GM10266 (cell line): ENCODE measurements around the gene C9orf85.

Experiments
- DNase-seq: peaks from one replicate; pipeline ENCODE4 v3.0.0; 2012; ENCODE audit errors: extremely low spot score
- TF ChIP-seq, protein P1 (sequence below): IDR thresholded peaks from 2 replicates; pipeline ENCODE4 v1.5.1; 2012; ENCODE audit warnings: mild to moderate bottlenecking, low read depth; ENCODE audit not compliant: control insufficient read depth, insufficient read depth; ENCODE audit errors: missing control alignments

The C9orf85 gene

DNA sequence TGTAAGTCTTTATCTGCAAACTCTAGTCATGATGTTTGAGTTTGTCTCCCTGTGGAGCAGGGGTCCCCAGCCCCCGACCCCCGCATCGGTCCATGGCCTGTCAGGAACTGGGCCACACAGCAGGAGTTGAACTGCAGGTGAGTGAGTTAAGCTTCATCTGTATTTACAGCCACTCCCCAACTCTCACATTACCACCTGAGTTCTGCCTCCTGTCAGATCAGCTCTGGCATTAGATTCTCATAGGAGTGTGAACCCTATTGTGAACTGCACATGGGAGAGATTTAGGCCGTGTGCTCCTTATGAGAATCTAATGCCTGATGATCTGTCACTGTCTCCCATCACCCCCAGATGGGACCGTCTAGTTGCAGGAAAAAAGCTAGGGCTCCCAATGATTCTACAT, 7.0 kb downstream of the C9orf85 start:
- TF ChIP-seq, protein P1, sequence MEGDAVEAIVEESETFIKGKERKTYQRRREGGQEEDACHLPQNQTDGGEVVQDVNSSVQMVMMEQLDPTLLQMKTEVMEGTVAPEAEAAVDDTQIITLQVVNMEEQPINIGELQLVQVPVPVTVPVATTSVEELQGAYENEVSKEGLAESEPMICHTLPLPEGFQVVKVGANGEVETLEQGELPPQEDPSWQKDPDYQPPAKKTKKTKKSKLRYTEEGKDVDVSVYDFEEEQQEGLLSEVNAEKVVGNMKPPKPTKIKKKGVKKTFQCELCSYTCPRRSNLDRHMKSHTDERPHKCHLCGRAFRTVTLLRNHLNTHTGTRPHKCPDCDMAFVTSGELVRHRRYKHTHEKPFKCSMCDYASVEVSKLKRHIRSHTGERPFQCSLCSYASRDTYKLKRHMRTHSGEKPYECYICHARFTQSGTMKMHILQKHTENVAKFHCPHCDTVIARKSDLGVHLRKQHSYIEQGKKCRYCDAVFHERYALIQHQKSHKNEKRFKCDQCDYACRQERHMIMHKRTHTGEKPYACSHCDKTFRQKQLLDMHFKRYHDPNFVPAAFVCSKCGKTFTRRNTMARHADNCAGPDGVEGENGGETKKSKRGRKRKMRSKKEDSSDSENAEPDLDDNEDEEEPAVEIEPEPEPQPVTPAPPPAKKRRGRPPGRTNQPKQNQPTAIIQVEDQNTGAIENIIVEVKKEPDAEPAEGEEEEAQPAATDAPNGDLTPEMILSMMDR: no peak
- DNase-seq: no peak

DNA sequence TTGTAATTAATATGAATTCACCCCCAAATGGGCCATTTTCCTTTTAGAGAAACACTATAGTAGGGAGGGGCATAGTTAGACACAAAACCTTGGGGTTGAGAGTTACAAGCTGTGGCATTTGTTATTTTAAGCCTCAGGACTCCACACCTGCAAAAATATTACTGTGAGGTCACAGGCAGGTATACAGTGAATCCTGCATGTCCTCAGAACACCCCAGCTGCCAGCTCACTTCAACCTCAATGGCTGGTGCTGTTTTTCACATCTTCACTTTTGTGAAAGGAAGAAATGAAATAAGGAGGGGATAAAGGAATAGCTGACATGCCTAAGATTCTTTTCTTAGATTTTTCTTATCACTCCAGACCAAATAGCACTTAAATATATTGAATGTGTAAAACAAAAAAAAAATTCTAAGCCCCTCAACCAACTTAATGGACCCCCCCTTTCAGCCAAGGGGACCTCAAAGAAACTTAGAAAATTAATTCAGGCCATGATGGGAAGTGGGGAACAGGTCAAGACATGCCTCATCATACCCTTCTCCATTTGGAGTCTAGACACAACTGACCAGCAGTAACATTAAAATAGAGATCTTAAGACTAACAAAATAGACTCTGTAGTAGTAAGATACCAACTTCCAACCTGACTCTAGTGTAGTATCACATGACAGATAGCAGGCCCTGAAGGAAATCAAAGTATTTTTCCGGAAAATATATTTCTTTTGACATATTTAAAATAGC, 9.2 kb downstream of the C9orf85 start:
- no peak for DNase-seq
- TF ChIP-seq, protein P1: no peak

DNA sequence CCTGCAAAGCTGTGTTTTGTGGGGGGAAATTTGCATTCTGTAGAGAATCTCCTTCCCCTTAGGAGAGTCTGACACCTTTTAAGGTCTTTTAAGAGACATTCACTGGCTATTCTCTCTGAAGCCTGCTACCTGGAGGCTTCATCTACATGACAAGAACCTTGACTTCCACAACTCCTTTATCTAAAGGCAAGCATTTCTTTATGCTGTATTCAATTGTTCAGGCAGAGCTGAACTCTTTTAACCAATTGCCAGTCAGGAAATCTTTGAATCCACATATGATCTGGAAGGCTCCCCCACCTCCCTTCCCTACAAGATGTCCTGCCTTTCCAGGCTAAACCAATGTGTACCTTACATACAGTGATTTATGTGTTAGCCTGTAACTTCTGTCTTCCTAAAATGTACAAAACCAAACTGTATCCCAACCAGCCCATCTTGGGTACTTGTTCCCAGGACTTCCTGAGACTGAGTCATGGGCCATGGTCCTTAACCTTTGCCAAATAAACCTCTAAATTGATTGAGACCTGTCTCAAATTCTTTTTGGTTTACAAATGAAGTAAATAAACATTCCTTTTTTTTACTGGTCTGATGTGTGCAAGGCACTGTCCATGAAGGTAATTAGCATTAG, 9.9 kb downstream of the C9orf85 start:
- no peak for DNase-seq
- TF ChIP-seq, protein P1: no peak

DNA sequence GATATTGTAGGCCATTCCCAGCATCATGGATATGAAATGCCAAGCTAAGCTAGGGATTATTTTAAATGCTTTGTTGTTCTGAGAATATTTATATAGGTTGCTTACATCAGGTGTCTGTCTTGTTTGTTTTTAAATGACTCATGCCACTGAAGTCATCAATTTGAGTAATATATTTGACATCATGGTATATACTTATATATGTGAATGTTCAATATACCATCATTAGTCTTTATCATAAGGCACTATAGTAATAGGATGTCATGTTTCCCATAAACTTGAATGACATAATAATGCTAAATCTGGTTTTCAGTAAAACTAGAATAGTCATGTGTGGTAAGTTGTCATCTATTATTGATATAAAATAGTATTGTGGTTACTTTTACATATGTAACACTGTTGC, 13.1 kb downstream of the C9orf85 start:
- no peak for DNase-seq
- TF ChIP-seq, protein P1: no peak

DNA sequence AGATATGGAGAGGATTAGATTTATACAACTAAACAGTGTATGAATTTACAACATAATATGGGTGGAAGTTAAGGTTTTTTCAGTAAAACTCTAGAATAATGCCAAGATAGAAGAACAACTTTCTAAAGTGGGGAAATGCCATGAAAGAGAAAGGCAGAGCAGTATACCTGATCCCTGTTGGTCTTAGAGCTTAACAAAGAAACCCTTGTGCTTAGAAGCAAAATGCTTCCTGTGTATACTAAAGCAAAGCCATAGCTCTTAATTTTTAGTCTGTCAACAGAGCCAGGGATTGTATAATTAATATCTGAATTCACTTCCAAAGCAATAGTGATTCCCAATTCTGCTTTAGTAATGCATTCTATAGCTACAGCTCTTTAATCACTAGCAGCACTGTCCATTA, 14.4 kb downstream of the C9orf85 start:
- TF ChIP-seq, protein P1: no peak
- no peak for DNase-seq

DNA sequence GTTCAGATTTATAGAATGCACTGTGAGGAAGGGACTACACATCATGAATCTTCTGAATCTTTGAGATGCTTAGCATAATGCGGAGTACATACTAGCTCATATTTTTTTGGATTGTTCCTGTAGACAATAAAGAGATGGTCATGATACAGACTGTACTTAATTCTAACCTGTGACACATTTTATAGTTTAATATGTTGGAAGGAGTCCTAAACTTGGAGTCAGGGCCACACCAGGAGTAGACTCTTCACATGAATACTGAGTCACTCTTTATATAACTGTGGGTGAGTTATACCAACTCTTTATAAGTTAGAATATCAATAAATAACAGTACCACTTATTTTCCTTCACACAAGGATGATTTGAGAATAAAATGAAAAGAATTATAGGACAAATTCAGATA, 16.9 kb downstream of the C9orf85 start:
- TF ChIP-seq, protein P1: no peak
- DNase-seq: no peak

DNA sequence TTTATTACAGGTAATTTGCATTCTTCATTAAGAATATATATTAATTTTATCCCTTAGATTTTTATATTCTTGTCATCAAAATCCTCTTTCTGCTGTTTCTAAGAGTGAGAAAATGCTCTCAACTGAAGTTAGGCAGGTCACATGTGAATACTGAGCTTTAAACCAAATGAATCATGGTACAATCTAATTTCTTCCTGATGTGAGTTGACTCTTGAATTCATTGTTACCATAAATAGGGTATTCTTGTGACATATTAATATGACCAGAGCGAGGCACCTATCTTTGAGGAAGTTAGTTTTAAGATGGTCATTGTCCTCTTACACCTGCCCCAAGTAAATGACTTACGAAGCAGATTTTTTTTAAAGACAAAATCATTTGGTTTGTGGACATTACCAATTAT, 17.4 kb downstream of the C9orf85 start:
- TF ChIP-seq, protein P1: no peak
- DNase-seq: no peak
